ENCODE measurements around the gene FABP1.

DNA sequence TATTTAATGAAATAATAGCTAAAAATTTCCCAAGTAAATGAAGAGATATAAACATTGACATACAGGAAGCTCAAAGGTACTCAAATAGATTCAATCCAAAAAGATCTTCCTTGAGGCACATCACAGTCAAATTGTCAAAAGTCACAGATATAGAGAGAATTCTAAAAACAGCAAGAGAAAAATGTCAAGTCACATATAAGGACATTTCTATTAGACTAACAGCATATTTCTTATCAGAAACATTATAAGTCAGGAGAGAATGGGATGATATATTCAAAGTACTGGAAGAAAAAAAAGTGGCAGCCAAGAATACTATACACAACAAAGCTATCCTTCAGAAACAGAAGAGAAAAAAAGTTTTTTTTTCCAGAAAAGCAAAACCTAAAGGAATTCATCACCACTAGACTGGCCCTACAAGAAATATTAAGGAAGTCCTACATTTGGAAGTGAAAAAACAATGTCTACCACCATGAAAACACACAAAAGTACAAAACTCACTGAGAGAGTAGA is 21.1 kb upstream of the FABP1 start:
- TF ChIP-seq, protein P1, sequence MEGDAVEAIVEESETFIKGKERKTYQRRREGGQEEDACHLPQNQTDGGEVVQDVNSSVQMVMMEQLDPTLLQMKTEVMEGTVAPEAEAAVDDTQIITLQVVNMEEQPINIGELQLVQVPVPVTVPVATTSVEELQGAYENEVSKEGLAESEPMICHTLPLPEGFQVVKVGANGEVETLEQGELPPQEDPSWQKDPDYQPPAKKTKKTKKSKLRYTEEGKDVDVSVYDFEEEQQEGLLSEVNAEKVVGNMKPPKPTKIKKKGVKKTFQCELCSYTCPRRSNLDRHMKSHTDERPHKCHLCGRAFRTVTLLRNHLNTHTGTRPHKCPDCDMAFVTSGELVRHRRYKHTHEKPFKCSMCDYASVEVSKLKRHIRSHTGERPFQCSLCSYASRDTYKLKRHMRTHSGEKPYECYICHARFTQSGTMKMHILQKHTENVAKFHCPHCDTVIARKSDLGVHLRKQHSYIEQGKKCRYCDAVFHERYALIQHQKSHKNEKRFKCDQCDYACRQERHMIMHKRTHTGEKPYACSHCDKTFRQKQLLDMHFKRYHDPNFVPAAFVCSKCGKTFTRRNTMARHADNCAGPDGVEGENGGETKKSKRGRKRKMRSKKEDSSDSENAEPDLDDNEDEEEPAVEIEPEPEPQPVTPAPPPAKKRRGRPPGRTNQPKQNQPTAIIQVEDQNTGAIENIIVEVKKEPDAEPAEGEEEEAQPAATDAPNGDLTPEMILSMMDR (IDR thresholded peaks at IDR 0.05), result no peak
- no peak for TF ChIP-seq POLR2A (IDR thresholded peaks at IDR 0.05)

All from Peyer's patch (tissue), 4 donors.